ENCODE data around the gene ADAMTS8.
"Not testable (repeated sequence)": the region's sequence is repeated elsewhere in the genome, so short reads cannot be mapped to it uniquely, and the experiment has no call there.

GRCh38 chr11:130438401-130439159, 10.2 kb upstream of the ADAMTS8 start:
- not testable (repeated sequence) for TF ChIP-seq POLR2A (IDR thresholded peaks at IDR 0.05)
- TF ChIP-seq, protein P1, sequence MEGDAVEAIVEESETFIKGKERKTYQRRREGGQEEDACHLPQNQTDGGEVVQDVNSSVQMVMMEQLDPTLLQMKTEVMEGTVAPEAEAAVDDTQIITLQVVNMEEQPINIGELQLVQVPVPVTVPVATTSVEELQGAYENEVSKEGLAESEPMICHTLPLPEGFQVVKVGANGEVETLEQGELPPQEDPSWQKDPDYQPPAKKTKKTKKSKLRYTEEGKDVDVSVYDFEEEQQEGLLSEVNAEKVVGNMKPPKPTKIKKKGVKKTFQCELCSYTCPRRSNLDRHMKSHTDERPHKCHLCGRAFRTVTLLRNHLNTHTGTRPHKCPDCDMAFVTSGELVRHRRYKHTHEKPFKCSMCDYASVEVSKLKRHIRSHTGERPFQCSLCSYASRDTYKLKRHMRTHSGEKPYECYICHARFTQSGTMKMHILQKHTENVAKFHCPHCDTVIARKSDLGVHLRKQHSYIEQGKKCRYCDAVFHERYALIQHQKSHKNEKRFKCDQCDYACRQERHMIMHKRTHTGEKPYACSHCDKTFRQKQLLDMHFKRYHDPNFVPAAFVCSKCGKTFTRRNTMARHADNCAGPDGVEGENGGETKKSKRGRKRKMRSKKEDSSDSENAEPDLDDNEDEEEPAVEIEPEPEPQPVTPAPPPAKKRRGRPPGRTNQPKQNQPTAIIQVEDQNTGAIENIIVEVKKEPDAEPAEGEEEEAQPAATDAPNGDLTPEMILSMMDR (IDR thresholded peaks at IDR 0.05): not testable (repeated sequence)
